H54 (cell line): ENCODE measurements around the gene EPHA3.

Source experiments
- DNase-seq: peaks from one replicate; pipeline ENCODE4 v3.0.0; 2011; ENCODE audit warnings: low spot score, mixed read lengths; ENCODE audit not compliant: insufficient read length
- FAIRE-seq: peaks from 3 replicates; lab custom pipeline; 2011; peaks lifted over from hg19 to GRCh38; lab: Jason Lieb, UNC
- POLR2A ChIP-seq: IDR thresholded peaks from 2 replicates; pipeline ENCODE4 v1.6.1; 2011; ENCODE audit warnings: low read depth, mild to moderate bottlenecking, low read length

Gene EPHA3

DNA sequence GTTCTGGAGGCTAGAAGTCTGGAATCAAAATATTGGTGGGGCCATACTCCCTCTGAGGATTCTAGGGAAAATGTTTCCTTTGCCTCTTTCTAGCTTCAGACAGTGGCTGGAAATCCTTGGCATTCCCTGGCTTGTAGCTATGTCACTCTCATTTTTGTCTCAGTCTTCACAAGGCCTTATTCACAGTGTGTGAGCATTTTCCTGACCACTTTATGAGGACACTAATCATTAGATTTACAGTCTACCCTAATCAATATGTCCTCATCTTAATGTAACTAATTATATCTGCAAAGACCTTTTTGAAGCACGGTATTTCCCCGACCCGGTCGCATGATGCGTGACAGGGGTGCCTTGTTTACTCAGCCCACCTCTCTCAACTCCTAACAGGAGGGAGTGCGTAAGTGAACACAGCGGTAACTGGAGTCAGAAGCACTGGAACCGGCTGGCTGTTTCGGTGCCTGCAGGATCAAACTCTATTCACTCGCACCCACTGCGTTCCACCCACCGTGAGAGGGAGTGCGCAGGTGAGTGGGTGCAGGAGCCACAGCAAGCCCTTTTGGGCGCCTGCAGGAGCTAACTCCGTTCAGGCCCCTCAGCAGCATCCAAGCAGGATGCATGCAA lies 155.0 kb downstream of the EPHA3 start:
- no peak for FAIRE-seq

DNA sequence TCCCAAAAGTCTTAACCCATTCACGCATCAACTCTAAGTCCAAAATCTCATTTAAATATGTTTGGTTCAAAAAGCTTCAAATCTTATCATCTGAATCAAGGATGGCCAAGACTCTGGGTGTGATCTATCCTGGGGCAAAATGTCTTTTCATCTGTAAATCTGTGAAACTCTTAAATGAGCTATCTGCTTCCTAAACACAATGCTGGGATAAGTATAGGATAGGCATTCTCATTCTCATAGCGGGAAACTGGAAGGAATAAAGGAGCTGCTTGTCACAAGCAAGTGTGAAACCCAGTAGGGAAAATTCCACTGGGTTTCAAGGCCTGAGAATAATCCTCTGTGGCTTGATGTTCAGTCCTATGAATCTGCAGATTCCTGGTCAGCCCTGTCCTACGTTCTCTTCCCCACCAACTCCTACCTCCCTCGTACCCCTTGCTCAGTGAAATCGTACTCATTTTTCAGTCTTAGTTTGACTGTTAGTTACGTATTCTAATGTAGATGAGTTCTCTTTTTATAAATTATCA lies 156.7 kb downstream of the EPHA3 start:
- DNase-seq = no peak
- TF ChIP-seq POLR2A = no peak
- no peak for FAIRE-seq

More for the DNA sequence above, 155.0 kb downstream of the EPHA3 start:
- no peak for TF ChIP-seq POLR2A
- DNase-seq = no peak

DNA sequence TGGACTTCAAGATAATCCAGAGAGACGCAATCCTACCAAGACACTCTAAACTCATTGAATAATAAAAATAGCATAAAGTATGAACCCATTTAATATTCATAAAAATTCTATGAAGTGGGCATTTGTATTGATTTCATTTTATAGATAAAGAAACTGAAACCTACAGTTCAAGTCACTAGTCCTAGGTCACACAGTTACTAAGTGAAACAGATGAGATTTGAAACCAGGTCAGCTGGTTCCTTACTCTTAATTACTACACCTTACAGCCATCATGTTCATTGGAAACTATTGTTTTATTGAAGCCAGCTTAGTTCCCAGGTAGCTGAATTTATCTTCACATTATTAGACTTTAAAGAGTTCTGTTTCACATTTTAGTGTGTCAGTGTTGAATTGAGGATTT lies 158.7 kb downstream of the EPHA3 start:
- TF ChIP-seq POLR2A = no peak
- DNase-seq = no peak
- FAIRE-seq = no peak

DNA sequence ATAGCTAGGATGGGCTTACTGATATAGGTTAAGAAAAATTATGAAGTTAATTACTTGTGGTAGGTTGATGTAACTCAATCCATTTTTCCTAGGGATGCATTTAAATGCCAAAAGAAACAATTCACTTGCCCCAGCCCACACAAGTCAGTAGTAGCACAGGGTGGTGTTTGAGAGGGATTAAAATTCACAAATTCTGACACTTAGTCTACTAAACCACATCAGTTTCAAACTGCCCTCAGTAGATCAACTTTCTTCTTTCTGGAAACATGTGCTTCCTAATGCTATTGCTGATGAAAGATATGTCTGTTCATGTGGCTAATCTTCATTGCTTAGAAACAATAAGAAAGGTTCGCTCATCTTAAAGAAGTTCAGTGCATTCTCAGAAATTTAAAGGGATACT lies 160.6 kb downstream of the EPHA3 start:
- TF ChIP-seq POLR2A = no peak
- FAIRE-seq = no peak
- DNase-seq = no peak

DNA sequence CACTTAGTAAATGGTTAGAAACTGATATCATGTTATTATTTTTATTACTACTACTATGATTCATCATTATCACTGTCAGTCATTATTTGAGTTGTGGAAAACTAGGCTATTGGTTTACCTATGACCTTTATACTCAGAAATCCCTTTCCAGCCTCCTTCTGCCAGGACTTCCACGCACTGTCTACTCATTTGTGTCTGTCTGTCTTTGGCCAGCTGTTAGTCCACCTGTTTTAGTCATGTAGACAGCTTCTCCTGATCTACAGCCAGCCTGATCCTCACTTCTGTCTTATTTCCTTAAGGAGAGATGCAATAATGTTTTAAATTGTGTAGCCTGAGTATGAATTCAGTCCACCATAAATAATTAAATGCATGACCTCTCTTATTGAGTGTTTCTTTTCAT lies 162.8 kb downstream of the EPHA3 start:
- DNase-seq (no peak), FAIRE-seq (no peak)
- TF ChIP-seq POLR2A = no peak

DNA sequence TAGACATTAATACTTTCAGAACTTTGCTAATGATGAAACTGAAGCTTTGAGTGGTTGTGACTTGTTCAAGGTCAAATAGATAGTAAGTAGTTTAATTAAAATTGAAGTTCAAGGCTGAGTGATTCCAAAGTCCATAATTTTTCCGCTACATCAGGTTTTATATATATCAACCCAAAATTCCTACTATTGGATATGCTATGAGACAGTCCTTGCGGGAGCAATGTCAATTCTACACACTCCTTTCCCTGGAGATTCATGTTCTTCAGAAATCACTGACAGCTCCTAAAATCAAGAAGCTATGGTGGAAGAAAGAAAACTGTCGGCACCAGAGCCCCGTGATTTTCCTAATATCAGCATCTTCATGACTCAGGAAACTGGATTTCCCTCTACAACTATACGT lies 167.6 kb downstream of the EPHA3 start:
- no peak for DNase-seq
- no peak for FAIRE-seq
- no peak for TF ChIP-seq POLR2A

DNA sequence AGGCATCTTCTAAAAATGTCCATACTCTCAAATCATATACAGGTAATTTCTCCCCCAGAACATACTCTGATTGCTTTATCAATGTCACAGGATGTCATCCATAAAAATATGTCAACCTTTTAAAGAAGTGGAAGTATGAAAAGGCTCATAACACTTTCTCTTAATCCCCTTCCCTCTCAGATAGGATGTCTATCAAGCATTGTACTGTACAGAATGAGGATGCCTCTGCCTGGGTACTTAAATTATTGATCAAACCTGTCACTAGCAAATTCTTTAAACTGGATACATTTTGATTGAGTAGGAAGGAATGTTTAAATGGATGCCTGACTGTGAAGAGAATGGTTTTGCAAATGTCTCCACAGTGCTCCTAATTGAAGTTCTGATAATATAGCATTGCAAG lies 168.7 kb downstream of the EPHA3 start:
- DNase-seq (no peak), FAIRE-seq (no peak)
- no peak for TF ChIP-seq POLR2A

DNA sequence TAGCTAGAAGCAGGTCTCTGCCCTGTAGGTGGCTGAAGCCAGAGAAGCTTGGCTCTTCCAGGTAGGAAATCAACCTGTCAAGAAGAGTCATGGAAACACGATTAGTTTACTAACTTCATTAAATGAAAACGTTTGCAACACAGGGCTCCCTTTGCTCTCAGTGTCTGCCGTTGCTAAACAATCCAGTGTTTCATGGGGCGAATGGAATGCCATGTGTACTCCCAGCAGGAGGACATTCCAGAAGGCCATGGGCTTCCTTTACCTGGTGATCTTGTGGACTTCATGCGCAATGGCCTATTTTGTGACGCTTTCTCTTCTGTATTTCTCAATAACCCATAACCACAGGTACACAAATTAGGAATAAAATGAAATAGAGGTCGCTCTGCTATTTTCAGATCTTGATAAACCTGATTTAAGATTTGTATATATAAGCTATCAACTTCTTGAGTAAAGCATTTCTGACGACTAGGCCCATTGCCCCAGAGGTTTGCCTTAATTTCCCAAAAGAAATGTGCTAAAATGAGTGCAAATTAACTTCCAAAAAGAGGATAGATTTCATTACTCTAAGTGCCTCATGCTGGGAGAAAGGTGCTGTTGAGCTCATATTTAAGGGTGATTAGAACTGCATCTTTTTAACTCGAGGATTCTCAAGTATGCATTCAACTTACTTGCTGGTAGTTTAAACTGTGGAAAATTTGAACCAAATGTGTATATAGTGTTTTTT lies 171.0 kb downstream of the EPHA3 start:
- TF ChIP-seq POLR2A = no peak
- FAIRE-seq = no peak
- DNase-seq = no peak

DNA sequence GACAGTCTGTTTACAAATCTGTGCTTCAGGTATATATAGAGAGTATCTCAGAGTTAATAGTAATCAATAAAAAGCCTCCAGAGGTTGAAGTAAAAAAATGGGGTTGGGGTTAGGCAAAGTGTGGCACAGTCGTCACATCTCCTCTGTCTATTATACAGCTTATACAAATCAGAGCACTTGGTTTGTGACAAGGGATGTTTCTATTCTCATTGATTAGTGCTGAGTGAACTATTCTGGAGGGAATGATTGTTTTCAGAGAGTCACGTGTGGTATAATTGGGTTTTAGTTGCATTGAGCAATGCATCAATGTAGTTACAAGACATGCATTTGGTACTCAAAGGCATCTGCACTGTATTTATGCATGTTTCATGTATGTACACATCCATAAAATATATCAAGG lies 172.9 kb downstream of the EPHA3 start:
- TF ChIP-seq POLR2A = no peak
- DNase-seq = no peak
- no peak for FAIRE-seq

DNA sequence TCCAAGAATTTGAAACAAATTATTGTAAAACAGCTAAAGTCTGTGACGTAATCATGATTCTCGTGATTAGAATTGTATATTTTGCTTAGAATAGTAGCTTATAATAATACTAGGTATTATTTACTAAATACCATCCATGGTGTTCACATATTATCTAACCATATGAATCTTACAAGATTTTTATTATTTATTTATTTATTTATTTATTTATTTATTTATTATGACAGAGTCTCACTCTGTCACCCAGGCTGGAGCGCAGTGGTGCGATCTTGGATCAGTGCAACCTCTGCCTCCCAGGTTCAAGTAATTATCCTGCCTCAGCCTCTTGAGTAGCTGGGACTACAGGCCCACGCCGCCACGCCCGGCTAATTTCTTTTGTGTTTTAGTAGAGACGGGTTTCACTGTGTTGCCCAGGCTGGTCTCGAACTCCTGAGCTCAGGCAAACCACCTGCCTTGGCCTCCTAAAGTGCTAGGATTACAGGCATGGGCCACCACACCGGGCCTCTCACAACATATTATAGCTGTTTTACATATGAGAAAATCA lies 173.5 kb downstream of the EPHA3 start:
- no peak for DNase-seq
- no peak for TF ChIP-seq POLR2A
- FAIRE-seq = no peak

DNA sequence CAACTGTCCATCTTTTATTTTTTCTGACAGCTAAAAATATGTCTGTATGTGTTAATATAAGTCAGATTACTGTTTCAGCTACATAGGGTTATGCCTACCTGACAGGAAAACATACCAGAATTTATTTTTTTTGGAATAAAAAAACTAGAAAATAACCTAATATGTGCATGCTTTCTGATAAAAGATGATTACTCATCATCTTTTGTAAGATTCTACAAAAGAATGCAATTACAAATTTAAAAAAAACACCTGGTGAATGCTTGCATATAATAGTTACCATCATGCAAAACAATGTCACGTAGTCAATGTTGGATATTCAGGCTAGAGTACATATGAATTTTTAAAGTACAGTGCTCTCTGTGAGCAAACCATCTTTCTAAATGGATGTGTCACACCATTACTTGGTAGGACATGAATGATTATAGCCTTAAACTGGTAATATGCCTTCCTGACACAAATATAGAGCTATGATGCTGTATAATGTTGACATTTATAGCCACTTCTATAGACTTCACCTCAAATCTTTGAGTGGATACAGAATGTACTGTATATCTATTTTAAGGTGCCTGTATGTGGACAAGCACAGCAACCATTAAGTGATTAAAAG lies 180.6 kb downstream of the EPHA3 start:
- FAIRE-seq = no peak
- DNase-seq = no peak
- TF ChIP-seq POLR2A = no peak

DNA sequence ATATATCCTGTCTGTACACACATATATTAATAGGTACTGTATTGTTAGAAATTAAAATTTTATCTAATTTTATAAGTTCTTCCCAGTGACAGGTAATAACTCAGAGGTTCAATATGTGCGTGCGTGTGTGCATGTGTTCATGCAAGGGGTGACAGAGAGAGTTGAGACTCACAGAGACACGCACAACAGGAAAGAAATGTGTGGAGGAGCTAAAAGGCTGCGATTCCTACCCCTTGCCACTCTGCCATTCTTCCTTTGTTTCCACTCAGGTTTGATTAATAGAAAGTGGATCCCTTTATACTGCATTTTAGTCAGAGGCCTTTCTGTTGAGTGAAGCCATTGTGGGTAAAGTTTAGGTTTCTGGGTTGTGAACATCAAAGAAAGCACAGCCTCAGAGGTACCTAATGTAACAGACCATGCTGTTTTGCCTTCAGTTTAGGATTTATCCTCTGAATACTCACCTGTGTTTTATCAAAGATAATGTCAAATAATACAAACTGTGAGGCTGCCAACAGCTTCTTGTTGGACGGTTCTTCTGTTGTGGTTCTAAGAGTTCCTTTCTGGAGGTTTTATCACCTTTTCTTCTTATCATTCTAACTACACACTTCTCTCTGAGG lies 182.3 kb downstream of the EPHA3 start:
- no peak for TF ChIP-seq POLR2A
- FAIRE-seq = no peak
- DNase-seq = no peak

DNA sequence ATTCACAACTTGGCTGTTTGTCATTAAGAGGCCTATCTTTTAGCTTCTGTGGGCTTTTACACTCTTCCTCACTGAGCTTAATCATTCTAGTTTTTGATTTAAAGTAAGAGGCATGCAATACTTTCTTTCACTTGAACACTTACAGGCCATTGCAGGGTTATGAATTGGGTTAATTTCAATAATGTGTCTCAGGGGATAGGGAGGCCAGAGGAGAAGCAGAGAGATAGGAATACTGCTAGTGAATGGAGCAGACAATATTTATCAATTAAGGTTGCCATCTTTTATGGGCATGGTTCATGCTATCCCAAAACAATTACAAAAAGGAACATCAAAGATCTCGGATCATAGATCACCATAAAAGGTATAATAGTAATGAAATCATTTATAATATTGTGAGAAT lies 189.8 kb downstream of the EPHA3 start:
- FAIRE-seq (no peak), DNase-seq (no peak)
- TF ChIP-seq POLR2A = no peak

DNA sequence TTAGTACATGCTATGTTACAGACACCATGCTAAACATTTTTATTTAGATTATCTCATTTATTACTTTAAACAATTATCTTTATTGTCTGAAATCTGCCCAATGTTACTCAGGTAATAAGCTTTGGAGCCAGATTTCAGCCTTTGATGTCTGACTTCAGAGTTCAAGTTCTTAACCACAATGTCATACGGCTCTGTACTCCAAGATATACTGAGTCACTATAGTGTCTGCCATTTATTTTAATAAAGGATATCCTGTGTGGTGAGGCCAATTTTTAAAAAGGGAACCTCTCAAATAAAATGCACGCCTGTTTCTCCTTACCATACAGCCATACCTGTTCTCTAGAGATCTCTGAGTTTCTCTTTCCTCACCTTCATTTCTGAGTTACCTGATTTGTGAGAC lies 193.1 kb downstream of the EPHA3 start:
- TF ChIP-seq POLR2A = no peak
- DNase-seq (no peak), FAIRE-seq (no peak)
